A549 (cell line): ENCODE measurements around the gene APELA. TPM values are rescaled to one million over a fixed set of nuclear protein-coding genes. Genes with fewer than 3 reads are reported as not detected.
"Not testable (repeated sequence)": the region's sequence is repeated elsewhere in the genome, so short reads cannot be mapped to it uniquely, and the experiment has no call there.

Experiments used
- ATAC-seq, 2 experiments: fragments of 200-7000 bp in 1 of 2; fragments of >200 bp in 1 of 2; cut with Nextera tagmentation in 1 of 2; cut with Tn5 transposase in 1 of 2; 3 replicates each; pipeline versions ENCODE4 v1.8.0 to v1.9.1; 2018 to 2020; ENCODE audit warnings: mild to moderate bottlenecking in 1 of 2, moderate library complexity in 1 of 2
- CTCF ChIA-PET: fragments of 300-600 bp; sonication (Branson Sonifier 250); formaldehyde crosslinking; extraction: SDS; loops from one replicate; lab custom pipeline; 2021; ENCODE audit warnings: antibody characterized with exemption, inconsistent platforms; lab: Yijun Ruan, JAX
- POLR2A ChIA-PET: fragments of 350-600 bp; formaldehyde crosslinking; extraction: SDS; loops from one replicate; lab custom pipeline; 2021; ENCODE audit warnings: antibody characterized with exemption, inconsistent platforms; lab: Yijun Ruan, JAX
- DNase-seq, 2 experiments: peaks; one replicate each; pipeline versions ENCODE4 v3.0.0 to v3.0.0-alpha.2; 2011 to 2016; ENCODE audit warnings: low read depth in 1 of 2, low spot score in 1 of 2
- FAIRE-seq: peaks from 2 replicates; lab custom pipeline; 2011; peaks lifted over from hg19 to GRCh38; lab: Jason Lieb, UNC
- H3K27ac ChIP-seq, 2 experiments: fragments of >200 bp; sonication (Bioruptor Twin); formaldehyde crosslinking; 3 replicates each; pipeline ENCODE4 v1.5.1; 2016 to 2017
- H3K4me1 ChIP-seq: fragments of >200 bp; sonication (Bioruptor Twin); formaldehyde crosslinking; 3 replicates; pipeline ENCODE4 v1.6.1; 2016
- H3K4me2 ChIP-seq: fragments of >200 bp; sonication (Bioruptor Twin); formaldehyde crosslinking; 3 replicates; pipeline ENCODE4 v1.6.1; 2016
- H3K4me3 ChIP-seq: fragments of >200 bp; sonication (Bioruptor Twin); formaldehyde crosslinking; 3 replicates; pipeline ENCODE4 v1.5.1; 2016
- H3K9me3 ChIP-seq: fragments of >200 bp; sonication (Bioruptor Twin); formaldehyde crosslinking; 3 replicates; pipeline ENCODE4 v1.6.1; 2016
- CBX8 ChIP-seq: fragments of 200-600 bp; sonication (generic); IDR thresholded peaks from 2 replicates; pipeline ENCODE4 v1.6.1; 2016
- CHD2 ChIP-seq: fragments of 150-350 bp; IDR thresholded peaks from 2 replicates; pipeline ENCODE4 v1.6.1; 2014; ENCODE audit warnings: low read length; ENCODE audit not compliant: partially characterized antibody
- CHD4 ChIP-seq: fragments of 200-600 bp; sonication (generic); IDR thresholded peaks from 2 replicates; pipeline ENCODE4 v1.6.1; 2016; ENCODE audit warnings: antibody characterized with exemption, mild to moderate bottlenecking, borderline replicate concordance
- FOSB ChIP-seq: fragments of 250-450 bp; sonication (Bioruptor Pico); IDR thresholded peaks from 2 replicates; pipeline ENCODE4 v1.5.0; 2020; ENCODE audit warnings: mild to moderate bottlenecking, moderate library complexity
- FOSL2 ChIP-seq, 2 experiments: fragments of 450-650 bp in 1 of 2; fragments of >200 bp in 1 of 2; sonication (Bioruptor Twin) in 1 of 2; formaldehyde crosslinking; IDR thresholded peaks; 2 replicates each; pipeline versions ENCODE4 v1.5.0 to v1.6.1; 2016 to 2020; ENCODE audit warnings: mild to moderate bottlenecking in 1 of 2, moderate library complexity in 1 of 2
- FOXS1 ChIP-seq: fragments of 250-450 bp; sonication (Bioruptor Pico); IDR thresholded peaks from 2 replicates; pipeline ENCODE4 v1.5.0; 2020; ENCODE audit warnings: mild to moderate bottlenecking, moderate library complexity
- HOXA7 ChIP-seq: fragments of 250-450 bp; sonication (Bioruptor Pico); IDR thresholded peaks from 2 replicates; pipeline ENCODE4 v1.5.0; 2020; ENCODE audit warnings: mild to moderate bottlenecking, moderate library complexity
- JUNB ChIP-seq: fragments of >200 bp; sonication (Bioruptor Twin); formaldehyde crosslinking; IDR thresholded peaks from 2 replicates; pipeline ENCODE4 v1.6.1; 2016
- MAFK ChIP-seq: fragments of 450-650 bp; IDR thresholded peaks from 2 replicates; pipeline ENCODE4 v1.6.1; 2014; ENCODE audit not compliant: partially characterized antibody
- MAZ ChIP-seq: fragments of 150-350 bp; IDR thresholded peaks from 2 replicates; pipeline ENCODE4 v1.6.1; 2014; ENCODE audit warnings: antibody characterized with exemption, low read depth, low read length, borderline replicate concordance
- NR3C1 ChIP-seq: fragments of >200 bp; sonication (Bioruptor Twin); formaldehyde crosslinking; IDR thresholded peaks from 3 replicates; pipeline ENCODE4 v1.6.1; 2017
- RAD21 ChIP-seq, 2 experiments: fragments of >200 bp in 1 of 2; sonication (Bioruptor Twin) in 1 of 2; formaldehyde crosslinking in 1 of 2; IDR thresholded peaks in 1 of 2; conservative IDR thresholded peaks in 1 of 2; 2 replicates in 1 of 2; 3 replicates in 1 of 2; pipeline ENCODE4 v1.6.1; 2012 to 2018; ENCODE audit warnings: inconsistent platforms in 1 of 2
- RCOR1 ChIP-seq: fragments of 150-350 bp; IDR thresholded peaks from 2 replicates; pipeline ENCODE4 v1.6.1; 2014; ENCODE audit warnings: antibody characterized with exemption, low read length, low read depth
- RFX5 ChIP-seq: fragments of 450-650 bp; IDR thresholded peaks from 2 replicates; pipeline ENCODE4 v1.7.1; 2014; ENCODE audit warnings: antibody characterized with exemption, mild to moderate bottlenecking, moderate library complexity
- SMC3 ChIP-seq: fragments of >200 bp; sonication (Bioruptor Twin); formaldehyde crosslinking; IDR thresholded peaks from 3 replicates; pipeline ENCODE4 v1.6.1; 2018; ENCODE audit warnings: inconsistent platforms
- SREBF2 ChIP-seq: fragments of 450-650 bp; IDR thresholded peaks from 2 replicates; pipeline ENCODE4 v1.6.1; 2014; ENCODE audit warnings: mild to moderate bottlenecking, moderate library complexity
- ZC3H11A ChIP-seq: fragments of 450-650 bp; IDR thresholded peaks from 2 replicates; pipeline ENCODE4 v1.6.1; 2014; ENCODE audit warnings: antibody characterized with exemption, mild to moderate bottlenecking
- ZSCAN20 ChIP-seq: fragments of 250-450 bp; sonication (Bioruptor Pico); IDR thresholded peaks from 2 replicates; pipeline ENCODE4 v1.8.0; 2022; ENCODE audit warnings: mild to moderate bottlenecking, moderate library complexity
- WGBS: methylation state at CpG from one replicate; pipeline ENCODE4 v1.1.6; 2017; ENCODE audit errors: missing lambda C conversion rate; 5-methylcytosine and 5-hydroxymethylcytosine counted together
- polyA plus RNA-seq, 4 experiments: library from polyadenylated mRNA; depleted of rRNA in 3 of 4; stranded (reverse); fragments of >200 nt; fragmentation: RNase III in 1 of 4; extraction: RNeasy Plus Mini Kit Qiagen cat#74134 plus additional on column Dnase treatment in 1 of 4; gene quantifications; 2 replicates in 3 of 4; 3 replicates in 1 of 4; pipeline ENCODE4 v1.2.3, GENCODE V29; 2011 to 2017
- TF ChIP-seq, protein P1 (sequence below): fragments of >200 bp; sonication (Bioruptor Twin); formaldehyde crosslinking; IDR thresholded peaks from 3 replicates; pipeline ENCODE4 v1.6.1; 2016
- TF ChIP-seq, protein P2 (sequence below): fragments of 250-450 bp; sonication (Bioruptor Pico); IDR thresholded peaks from 2 replicates; pipeline ENCODE4 v1.5.0; 2021; ENCODE audit warnings: mild to moderate bottlenecking, moderate library complexity, borderline replicate concordance

APELA gene
- polyA plus RNA-seq, 2 of the 4 experiments (the other 2 are of a cell fraction) = not detected

DNA sequence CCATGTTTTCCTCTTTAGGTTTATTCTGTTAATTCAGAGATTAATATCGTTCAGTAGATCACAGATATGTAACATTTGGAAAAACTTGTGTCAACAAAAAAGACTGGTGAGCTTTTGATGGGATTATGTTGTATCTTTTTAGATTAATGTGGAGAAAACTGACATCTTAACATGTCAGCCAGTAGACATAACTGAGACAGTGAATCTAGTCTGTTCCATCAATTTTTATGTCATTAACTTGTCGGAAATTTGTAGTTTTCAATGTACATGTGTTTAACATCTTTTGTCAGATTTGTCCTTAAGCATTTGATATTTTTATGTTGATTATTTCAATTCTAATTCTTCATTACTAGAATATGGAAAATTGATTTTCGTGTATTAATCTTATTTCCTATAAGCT lies 42.0 kb downstream of the APELA start (continued):
- TF ChIP-seq FOSL2 (IDR thresholded peaks at IDR 0.05) = no peak
- no peak for TF ChIP-seq FOSL2 (CRISPR knock-in tag; IDR thresholded peaks at IDR 0.05)
- TF ChIP-seq, all 56 proteins: peak for 0

DNA sequence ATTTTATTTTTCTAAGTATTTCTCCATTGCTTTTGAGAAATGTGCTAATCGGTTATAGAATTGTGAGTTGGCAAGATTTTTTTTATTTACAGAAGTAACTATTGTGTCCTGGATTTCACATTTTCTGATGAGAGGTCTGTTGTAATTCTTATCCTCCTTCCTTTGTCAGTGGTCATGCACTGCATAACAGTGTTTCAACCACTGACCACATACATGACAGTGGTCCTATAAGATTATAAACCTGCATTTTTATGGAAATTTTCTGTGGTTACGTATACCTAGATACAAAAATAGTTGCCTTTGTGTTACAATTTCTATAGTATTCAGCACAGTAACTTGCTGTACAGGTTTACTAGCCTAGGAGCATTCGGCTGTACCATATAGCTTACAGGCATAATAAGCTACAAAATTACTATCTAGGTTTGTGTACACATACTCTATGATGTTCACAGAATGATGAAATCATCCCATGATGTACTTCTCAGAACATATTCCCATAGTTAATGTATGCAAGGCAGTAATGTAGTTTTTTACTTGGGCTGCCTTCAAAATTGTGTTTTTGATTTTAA lies 47.8 kb downstream of the APELA start:
- WGBS = 32% methylated on average over 3 of the region's 3 CpGs
- ATAC-seq = no peak
- no peaks in the 10 kb centered on the region for H3K4me1 ChIP-seq
- no peak overlapping the region for H3K4me2 ChIP-seq
- no peaks in the 10 kb centered on the region for H3K9me3 ChIP-seq
- POLR2A ChIA-PET = no interaction called here
- TF ChIP-seq HOXA7 (CRISPR knock-in tag) (no peak), CHD2 (no peak)
- TF ChIP-seq, all 56 proteins: peak for 0
- DNase-seq = no peak
- Histone ChIP-seq H3K4me3 (no peak overlapping the region), H3K27ac (no peak overlapping the region)
- FAIRE-seq = no peak
- CTCF ChIA-PET = no interaction called here

DNA sequence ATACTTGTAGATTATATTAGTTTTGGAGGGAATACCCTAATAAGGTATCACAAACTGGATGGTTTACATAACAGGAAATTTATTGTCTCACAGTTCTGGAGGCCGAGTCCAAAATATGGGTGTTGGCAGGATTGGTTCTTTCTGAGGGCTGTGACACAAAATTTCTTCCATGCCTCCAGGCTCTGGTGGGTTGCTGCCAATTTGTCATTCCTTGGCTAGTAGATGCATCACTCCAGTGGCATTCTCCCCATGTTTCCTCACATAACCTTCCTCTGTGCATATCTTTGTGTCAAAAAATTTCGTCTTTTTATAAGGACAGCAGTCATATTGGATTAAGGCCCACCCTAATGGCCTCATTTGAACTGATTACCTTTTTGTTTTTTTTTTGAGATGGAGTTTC lies 49.3 kb downstream of the APELA start:
- Histone ChIP-seq H3K9me3 (no peaks in the 10 kb centered on the region), H3K4me2 (no peak overlapping the region), H3K4me1 (no peaks in the 10 kb centered on the region), H3K4me3 (no peak overlapping the region), H3K27ac (no peak overlapping the region)
- TF ChIP-seq, protein P1, sequence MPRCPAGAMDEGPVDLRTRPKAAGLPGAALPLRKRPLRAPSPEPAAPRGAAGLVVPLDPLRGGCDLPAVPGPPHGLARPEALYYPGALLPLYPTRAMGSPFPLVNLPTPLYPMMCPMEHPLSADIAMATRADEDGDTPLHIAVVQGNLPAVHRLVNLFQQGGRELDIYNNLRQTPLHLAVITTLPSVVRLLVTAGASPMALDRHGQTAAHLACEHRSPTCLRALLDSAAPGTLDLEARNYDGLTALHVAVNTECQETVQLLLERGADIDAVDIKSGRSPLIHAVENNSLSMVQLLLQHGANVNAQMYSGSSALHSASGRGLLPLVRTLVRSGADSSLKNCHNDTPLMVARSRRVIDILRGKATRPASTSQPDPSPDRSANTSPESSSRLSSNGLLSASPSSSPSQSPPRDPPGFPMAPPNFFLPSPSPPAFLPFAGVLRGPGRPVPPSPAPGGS = no peak
- TF ChIP-seq FOSB (CRISPR knock-in tag) (no peak), SREBF2 (no peak)
- ATAC-seq (no peak), DNase-seq (no peak), FAIRE-seq (no peak)
- CTCF ChIA-PET = no interaction called here
- WGBS = 51% methylated on average over 2 of the region's 2 CpGs
- POLR2A ChIA-PET = no interaction called here

DNA sequence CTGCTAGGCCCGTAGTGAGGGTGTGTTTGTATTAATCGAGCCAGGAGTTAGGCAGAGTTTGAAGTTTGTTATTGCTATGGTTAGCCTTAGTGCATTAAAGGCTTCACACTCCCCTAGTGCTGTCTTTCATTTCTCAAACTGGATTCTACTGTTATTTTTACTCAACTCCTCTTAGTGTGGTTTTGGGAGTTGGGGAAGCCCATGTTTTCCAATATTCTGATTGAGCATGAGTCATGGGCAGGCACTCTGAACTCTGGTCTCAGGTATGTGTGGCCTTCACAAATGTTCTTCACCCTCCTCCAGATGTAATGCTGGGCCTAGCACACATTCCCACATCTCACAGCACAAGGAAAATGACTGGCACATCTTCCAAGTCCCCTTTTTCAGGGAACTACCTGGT lies 50.1 kb downstream of the APELA start:
- H3K4me2 ChIP-seq, POLR2A ChIA-PET, CTCF ChIA-PET, H3K9me3 ChIP-seq, H3K27ac ChIP-seq, H3K4me1 ChIP-seq, ATAC-seq, H3K4me3 ChIP-seq, DNase-seq: not testable (repeated sequence)
- 22% methylated on average over 2 of the region's 2 CpGs for WGBS
- peak; percentile 23 for FAIRE-seq

DNA sequence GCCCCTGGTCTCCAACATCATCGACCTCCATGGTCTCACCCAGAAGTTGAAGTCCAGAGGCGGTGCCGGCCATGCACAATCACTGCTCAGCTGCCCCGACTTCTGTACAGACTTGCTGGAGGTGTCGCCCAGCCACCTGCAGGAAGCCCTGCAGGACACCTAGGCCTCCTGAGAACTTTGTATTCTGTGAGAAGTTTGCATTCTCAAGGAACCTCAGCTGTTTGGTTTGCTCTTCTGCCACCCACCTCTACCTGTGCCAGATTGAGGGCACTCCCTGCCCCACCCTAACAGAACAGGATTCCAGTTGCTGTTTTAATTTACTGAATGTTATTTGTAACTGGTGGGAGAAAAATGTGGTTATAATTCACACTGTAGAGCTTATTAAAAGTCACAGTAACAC lies 53.7 kb downstream of the APELA start:
- ChIA-PET POLR2A (no interaction called here), CTCF (no interaction called here)
- TF ChIP-seq NR3C1 (no peak), CHD4 (no peak)
- ATAC-seq = no peak
- WGBS = 20% methylated on average over 1 of the region's 5 CpGs
- DNase-seq = no peak
- Histone ChIP-seq H3K4me3 (no peak overlapping the region), H3K9me3 (no peaks in the 10 kb centered on the region), H3K27ac (no peak overlapping the region), H3K4me2 (no peak overlapping the region), H3K4me1 (no peaks in the 10 kb centered on the region)
- no peak for FAIRE-seq

DNA sequence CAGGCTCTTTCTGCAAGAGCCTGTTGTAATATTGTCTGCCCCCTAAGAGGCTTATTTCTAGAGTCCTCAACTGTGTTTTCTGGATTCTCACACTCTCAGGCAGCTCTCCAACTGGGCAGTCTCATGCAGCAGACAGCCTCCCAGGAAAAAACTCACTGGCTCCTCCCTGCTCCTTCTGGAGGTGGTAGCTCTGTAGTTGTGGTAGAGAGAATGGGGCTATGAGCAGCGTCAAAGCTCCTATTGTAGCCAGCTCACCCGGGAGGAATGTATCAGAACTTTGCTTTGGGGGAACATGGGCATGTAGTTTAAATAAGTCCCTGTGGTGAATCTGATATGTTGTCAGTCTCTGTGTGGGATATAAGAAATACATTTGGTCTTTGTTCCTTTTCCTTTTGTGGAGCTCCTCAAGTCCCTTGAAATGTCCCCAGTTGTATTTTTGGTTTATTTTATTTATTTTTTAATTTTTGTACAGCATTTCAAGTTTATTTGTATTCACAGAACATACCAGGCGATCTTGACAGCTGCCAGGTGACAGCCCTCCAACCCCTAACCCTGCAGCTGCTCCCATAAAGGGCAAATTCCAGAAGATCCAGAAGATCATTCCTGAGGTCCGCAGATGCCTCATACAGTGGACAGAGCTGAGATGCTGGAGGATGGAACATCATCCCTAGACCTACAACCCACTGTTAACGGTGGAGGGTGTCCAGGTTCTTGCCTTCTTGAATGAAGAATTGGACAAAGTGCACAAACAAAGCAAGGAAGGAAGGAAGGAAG lies 54.8 kb downstream of the APELA start:
- Histone ChIP-seq H3K9me3 (no peaks in the 10 kb centered on the region), H3K27ac (no peak overlapping the region), H3K4me1 (no peaks in the 10 kb centered on the region), H3K4me2 (no peak overlapping the region), H3K4me3 (no peak overlapping the region)
- ChIA-PET POLR2A (no interaction called here), CTCF (no interaction called here)
- DNase-seq (no peak), ATAC-seq (no peak), FAIRE-seq (no peak)
- 34% methylated on average over 5 of the region's 5 CpGs for WGBS
- TF ChIP-seq, protein P2, sequence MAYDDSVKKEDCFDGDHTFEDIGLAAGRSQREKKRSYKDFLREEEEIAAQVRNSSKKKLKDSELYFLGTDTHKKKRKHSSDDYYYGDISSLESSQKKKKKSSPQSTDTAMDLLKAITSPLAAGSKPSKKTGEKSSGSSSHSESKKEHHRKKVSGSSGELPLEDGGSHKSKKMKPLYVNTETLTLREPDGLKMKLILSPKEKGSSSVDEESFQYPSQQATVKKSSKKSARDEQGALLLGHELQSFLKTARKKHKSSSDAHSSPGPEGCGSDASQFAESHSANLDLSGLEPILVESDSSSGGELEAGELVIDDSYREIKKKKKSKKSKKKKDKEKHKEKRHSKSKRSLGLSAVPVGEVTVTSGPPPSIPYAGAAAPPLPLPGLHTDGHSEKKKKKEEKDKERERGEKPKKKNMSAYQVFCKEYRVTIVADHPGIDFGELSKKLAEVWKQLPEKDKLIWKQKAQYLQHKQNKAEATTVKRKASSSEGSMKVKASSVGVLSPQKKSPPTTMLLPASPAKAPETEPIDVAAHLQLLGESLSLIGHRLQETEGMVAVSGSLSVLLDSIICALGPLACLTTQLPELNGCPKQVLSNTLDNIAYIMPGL (CRISPR knock-in tag) = no peak
- TF ChIP-seq, protein P1 = no peak
- TF ChIP-seq FOSB (CRISPR knock-in tag) (no peak), ZC3H11A (no peak), HOXA7 (CRISPR knock-in tag) (no peak), ZSCAN20 (no peak), MAZ (no peak), FOXS1 (CRISPR knock-in tag) (no peak), JUNB (no peak), CBX8 (no peak), RAD21 (conservative IDR thresholded peaks at IDR 0.05 in 1 of 2, IDR thresholded peaks at IDR 0.05 in 1 of 2) (no peak), RFX5 (no peak), RCOR1 (no peak), SMC3 (no peak), MAFK (no peak)
